HL-60 (cell line): Measurements from ENCODE around the gene GAP43.

ENCODE experiments used
- DNase-seq, 2 experiments: peaks; one replicate each; pipeline ENCODE4 v3.0.0-alpha.2; 2010 to 2020; ENCODE audit warnings: low read depth in 1 of 2, low spot score in 1 of 2
- H3K27ac ChIP-seq: fragments of 250-450 bp; sonication (Bioruptor Pico); replicated peaks from 2 replicates; pipeline ENCODE4 v1.5.1; 2020; ENCODE audit warnings: mild to moderate bottlenecking, moderate library complexity
- H3K27me3 ChIP-seq: fragments of 250-450 bp; sonication (Bioruptor Pico); 2 replicates; pipeline ENCODE4 v1.5.1; 2021; ENCODE audit warnings: mild to moderate bottlenecking, moderate library complexity; ENCODE audit not compliant: insufficient read depth, poor library complexity, severe bottlenecking
- H3K4me3 ChIP-seq: replicated peaks from 2 replicates; pipeline ENCODE4 v1.5.1; 2011; ENCODE audit warnings: mild to moderate bottlenecking, control low read depth, low read length; ENCODE audit not compliant: insufficient read depth
- CTCF ChIP-seq: IDR thresholded peaks from one replicate; pipeline ENCODE4 v1.5.1; 2011; ENCODE audit warnings: low read length, control low read depth, inconsistent platforms; ENCODE audit not compliant: insufficient read depth
- GABPA ChIP-seq: IDR thresholded peaks from 2 replicates; pipeline ENCODE4 v1.6.1; 2012; ENCODE audit warnings: low read depth
- POLR2AphosphoS5 ChIP-seq: IDR thresholded peaks from 2 replicates; pipeline ENCODE4 v1.6.1; 2012; ENCODE audit warnings: low read depth
- REST ChIP-seq: IDR thresholded peaks from 2 replicates; pipeline ENCODE4 v1.6.1; 2012; ENCODE audit warnings: low read depth; ENCODE audit not compliant: insufficient replicate concordance
- SPI1 ChIP-seq: IDR thresholded peaks from 2 replicates; pipeline ENCODE4 v1.6.1; 2012; ENCODE audit warnings: low read depth, mild to moderate bottlenecking, borderline replicate concordance

Gene GAP43

GRCh38 chr3:115638241-115638640 is 14.9 kb downstream of the GAP43 start:
- DNase-seq = no peak
- TF ChIP-seq REST = no peak
- TF ChIP-seq CTCF = no peak
- no peak for TF ChIP-seq SPI1
- TF ChIP-seq GABPA = no peak
- TF ChIP-seq POLR2AphosphoS5 = no peak
- Histone ChIP-seq H3K27me3 (no peaks in the 10 kb centered on the region), H3K4me3 (no peak overlapping the region), H3K27ac (no peak overlapping the region)

GRCh38 chr3:115638991-115639390 is 15.7 kb downstream of the GAP43 start:
- H3K27ac ChIP-seq = no peak overlapping the region
- H3K27me3 ChIP-seq = no peaks in the 10 kb centered on the region
- H3K4me3 ChIP-seq = no peak overlapping the region
- TF ChIP-seq REST = no peak
- TF ChIP-seq SPI1 = no peak
- no peak for TF ChIP-seq POLR2AphosphoS5
- TF ChIP-seq GABPA = no peak
- DNase-seq = no peak

- Histone ChIP-seq H3K27me3 (no peaks in the 10 kb centered on the region), H3K4me3 (no peak overlapping the region), H3K27ac (no peak overlapping the region)
- no peak for DNase-seq
- TF ChIP-seq REST (no peak), GABPA (no peak), CTCF (no peak), SPI1 (no peak), POLR2AphosphoS5 (no peak)
Measured at GRCh38 chr3:115644391-115644790, 21.1 kb downstream of the GAP43 start.
